SK-N-MC (cell line): ENCODE data around the gene CLDN19.

Experiments
- EZH2 ChIP-seq: fragments of 200-600 bp; sonication (generic); IDR thresholded peaks from one replicate; pipeline ENCODE4 v1.6.1; 2017; ENCODE audit warnings: antibody characterized with exemption
- POLR2AphosphoS5 ChIP-seq: IDR thresholded peaks from 2 replicates; pipeline ENCODE4 v1.6.1; 2012; ENCODE audit warnings: mild to moderate bottlenecking, low read depth, low read length, borderline replicate concordance

- no peak for TF ChIP-seq EZH2
- no peak for TF ChIP-seq POLR2AphosphoS5
These were observed 46.1 kb upstream of the CLDN19 start for GRCh38 chr1:42786097-42786496.
